Measurements from ENCODE around the gene MAL.

- TF ChIP-seq CTCF (IDR thresholded peaks at IDR 0.05) (no peak), POLR2A (IDR thresholded peaks at IDR 0.05) (no peak)
Measured at GRCh38 chr2:95055262-95055661, 29.8 kb downstream of the MAL start.

Measured in Peyer's patch (tissue), 4 donors.